HG02642 (cell line): ENCODE data around the gene RNU2-63P.
"Not testable (repeated sequence)": the region's sequence is repeated elsewhere in the genome, so short reads cannot be mapped to it uniquely, and the experiment has no call there.

Experiments used
- ATAC-seq: cut with Tn5 transposase; IDR thresholded peaks from one replicate; pipeline ENCODE4 v1.9.1; 2021; ENCODE audit warnings: mild to moderate bottlenecking; ENCODE audit not compliant: unreplicated experiment, poor library complexity

The RNU2-63P gene

GRCh38 chr2:88032070-88032702 lies 15.8 kb upstream of the RNU2-63P start:
- no peak for ATAC-seq

- no peak for ATAC-seq
These were observed 12.6 kb upstream of the RNU2-63P start for GRCh38 chr2:88028931-88029330.

GRCh38 chr2:88027697-88028389 lies 11.5 kb upstream of the RNU2-63P start:
- no peak for ATAC-seq

GRCh38 chr2:88024509-88024908 lies 8.2 kb upstream of the RNU2-63P start:
- ATAC-seq = no peak

- no peak for ATAC-seq
These were observed 6.2 kb upstream of the RNU2-63P start for GRCh38 chr2:88022669-88022921.

GRCh38 chr2:88019985-88020384 lies 3.6 kb upstream of the RNU2-63P start:
- no peak for ATAC-seq

GRCh38 chr2:88018909-88019308 lies 2.6 kb upstream of the RNU2-63P start:
- no peak for ATAC-seq

- not testable (repeated sequence) for ATAC-seq
These were observed 1.9 kb upstream of the RNU2-63P start for GRCh38 chr2:88018077-88018805.

GRCh38 chr2:88017780-88018038 lies 1.4 kb upstream of the RNU2-63P start:
- not testable (repeated sequence) for ATAC-seq

GRCh38 chr2:88016960-88017779 lies 823 bp upstream of the RNU2-63P start:
- peak; percentile 72 for ATAC-seq

GRCh38 chr2:88011011-88011410 lies 5.3 kb downstream of the RNU2-63P start:
- no peak for ATAC-seq

- no peak for ATAC-seq
These were observed 6.2 kb downstream of the RNU2-63P start for GRCh38 chr2:88010136-88010535.

- ATAC-seq = no peak
These were observed 9.4 kb downstream of the RNU2-63P start for GRCh38 chr2:88006912-88007439.

- no peak for ATAC-seq
These were observed 10.6 kb downstream of the RNU2-63P start for GRCh38 chr2:88005776-88006175.

- ATAC-seq = no peak
These were observed 13.1 kb downstream of the RNU2-63P start for GRCh38 chr2:88003074-88003755.

GRCh38 chr2:88002359-88002707 lies 14.0 kb downstream of the RNU2-63P start:
- no peak for ATAC-seq

- not testable (repeated sequence) for ATAC-seq
These were observed 15.9 kb downstream of the RNU2-63P start for GRCh38 chr2:88000474-88000873.

GRCh38 chr2:87996570-87996969 lies 19.8 kb downstream of the RNU2-63P start:
- no peak for ATAC-seq

GRCh38 chr2:87995756-87996155 lies 20.6 kb downstream of the RNU2-63P start:
- ATAC-seq = no peak

- ATAC-seq = not testable (repeated sequence)
These were observed 22.0 kb downstream of the RNU2-63P start for GRCh38 chr2:87994304-87994850.
